HAP-1 (cell line): ENCODE measurements around the gene PAX8.
A peak's percentile ranks its signal among the peaks of the same experiment; 100 is the strongest.
"Not testable (repeated sequence)": the region's sequence is repeated elsewhere in the genome, so short reads cannot be mapped to it uniquely, and the experiment has no call there.

Experiments
- DNase-seq, 2 experiments: peaks; one replicate each; pipeline ENCODE4 v3.0.0-alpha.2; 2016 to 2020; ENCODE audit warnings: low spot score in 2 of 2
- H3K27me3 ChIP-seq: fragments of 250-450 bp; sonication (Bioruptor Pico); 2 replicates; pipeline ENCODE4 v1.5.1; 2020; ENCODE audit warnings: low read depth, mild to moderate bottlenecking, moderate library complexity
- H3K36me3 ChIP-seq: fragments of 250-450 bp; sonication (Bioruptor Pico); replicated peaks from 2 replicates; pipeline ENCODE4 v1.5.1; 2020; ENCODE audit warnings: mild to moderate bottlenecking
- H3K4me1 ChIP-seq: fragments of 250-450 bp; sonication (Bioruptor Pico); 2 replicates; pipeline ENCODE4 v1.5.1; 2020; ENCODE audit warnings: mild to moderate bottlenecking
- H3K4me3 ChIP-seq: fragments of 250-450 bp; sonication (Bioruptor Pico); 2 replicates; pipeline ENCODE4 v1.5.1; 2020; ENCODE audit warnings: mild to moderate bottlenecking, moderate library complexity
- H3K9me3 ChIP-seq: fragments of 250-450 bp; sonication (Bioruptor Pico); 2 replicates; pipeline ENCODE4 v1.5.1; 2020; ENCODE audit warnings: mild to moderate bottlenecking, moderate library complexity
- in situ Hi-C: fragments of 300-500 bp; cut with MboI; formaldehyde crosslinking; loops from 3 replicates; pipeline ENCODE4 v1.14.3; 2020; ENCODE audit warnings: low sequenced_read_pairs, inconsistent platforms, mixed read lengths

PAX8 gene

DNA sequence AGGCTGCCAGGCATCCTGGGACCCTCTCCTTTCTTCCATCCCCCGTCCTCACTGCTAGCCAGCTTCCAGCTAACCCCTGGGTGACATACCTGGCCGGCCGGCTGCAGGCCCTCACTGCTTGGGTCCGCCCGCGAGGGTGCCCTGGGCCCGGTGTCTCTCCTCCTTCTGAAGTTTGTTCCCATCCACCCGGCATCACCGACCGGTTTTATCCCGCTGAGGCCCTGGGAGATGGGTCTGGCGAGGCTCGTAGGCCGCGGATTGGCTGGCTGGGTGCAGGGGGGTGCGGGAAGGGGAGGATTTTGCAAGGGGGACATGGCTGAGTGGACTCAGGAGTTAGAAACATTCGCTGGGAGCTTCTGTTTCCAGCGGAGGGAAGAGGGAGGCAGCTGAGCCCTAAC is at the start of gene PAX8:
Gene PAX8 (minus strand): TSS at position 180 of the 398 bp plus-strand sequence. CDS start 527 bp downstream, outside the sequence.
- peaks cover 40% of the 10 kb centered on the region for H3K27me3 ChIP-seq
- H3K4me3 ChIP-seq: no peak within 1 kb of the TSS

DNA sequence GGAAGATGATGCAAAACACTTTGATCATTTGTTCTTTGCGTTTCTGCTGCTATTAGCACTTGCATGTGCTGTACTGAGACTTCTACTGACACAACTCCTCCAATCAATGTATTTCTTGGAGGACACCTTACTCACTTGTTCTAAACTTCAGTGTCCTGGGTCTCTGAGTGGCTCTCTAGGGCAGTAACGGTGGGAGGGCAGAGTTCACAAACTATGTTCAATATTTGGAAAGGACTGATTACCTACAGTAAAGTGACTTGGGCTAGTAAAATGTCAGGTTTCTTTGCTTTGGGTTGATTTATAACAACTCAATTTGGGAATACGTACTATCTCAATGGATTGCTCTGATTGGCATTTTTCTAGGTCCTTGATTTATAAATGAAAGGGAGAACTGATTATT is 49.3 kb upstream of the PAX8 start:
- Histone ChIP-seq H3K9me3 (no peaks in the 10 kb centered on the region), H3K36me3 (no peaks in the 10 kb centered on the region), H3K4me3 (no peak overlapping the region), H3K27me3 (no peaks in the 10 kb centered on the region), H3K4me1 (peaks cover 3% of the 10 kb centered on the region; the same call in 1 of the 2 replicates)
- no peak for DNase-seq
- in situ Hi-C loops: no loop called here

More for the DNA sequence above, at the start of gene PAX8:
- DNase-seq: no peak
- Histone ChIP-seq H3K9me3 (no peaks in the 10 kb centered on the region), H3K36me3 (no peaks in the 10 kb centered on the region), H3K4me1 (peaks cover 13% of the 10 kb centered on the region)
- in situ Hi-C loops: no loop called here

DNA sequence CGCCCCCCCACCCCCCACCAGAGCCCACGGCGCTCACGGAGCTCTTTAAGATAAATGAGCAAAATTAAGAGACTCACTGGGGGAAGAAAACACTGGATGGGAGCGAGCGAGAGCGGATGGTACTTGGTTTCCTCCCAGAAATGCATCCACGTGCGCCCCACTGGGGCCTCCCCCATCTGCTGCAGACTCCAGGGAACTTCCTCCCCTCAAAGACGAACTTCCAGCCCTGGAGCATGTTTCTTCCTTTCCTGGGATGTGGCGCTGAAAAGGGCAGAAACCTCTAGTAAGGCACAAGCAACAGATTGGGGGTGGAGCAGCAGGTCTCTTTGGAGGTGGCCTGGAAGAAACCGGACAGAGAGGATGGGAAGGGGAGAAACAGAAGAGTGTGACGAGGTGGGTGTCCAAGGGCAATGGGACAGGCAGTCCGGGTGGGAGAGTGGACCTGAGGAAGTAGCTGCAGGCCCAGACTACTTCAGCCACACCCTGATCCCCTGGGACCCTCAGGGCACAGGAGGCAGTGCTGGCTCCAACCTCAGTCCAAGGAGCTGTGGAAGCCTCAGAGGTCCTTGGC is 46.5 kb upstream of the PAX8 start:
- H3K36me3 ChIP-seq, H3K27me3 ChIP-seq, H3K4me1 ChIP-seq, in situ Hi-C loops, H3K9me3 ChIP-seq: not testable (repeated sequence)
- peak in 1 of 2 experiments; percentile 32 for DNase-seq
- peak overlapping the region; percentile 17 for H3K4me3 ChIP-seq

- peak; percentile 72 to 88 for DNase-seq
- peak overlapping the region; percentile 17 for H3K4me3 ChIP-seq
- no peaks in the 10 kb centered on the region for H3K27me3 ChIP-seq
- in situ Hi-C loops: no loop called here
- no peaks in the 10 kb centered on the region for H3K9me3 ChIP-seq
- H3K36me3 ChIP-seq: no peaks in the 10 kb centered on the region
- peaks cover 3% of the 10 kb centered on the region; the same call in 1 of the 2 replicates for H3K4me1 ChIP-seq
Observed at GRCh38 chr2:113324684-113325160, 46.0 kb upstream of the PAX8 start.

DNA sequence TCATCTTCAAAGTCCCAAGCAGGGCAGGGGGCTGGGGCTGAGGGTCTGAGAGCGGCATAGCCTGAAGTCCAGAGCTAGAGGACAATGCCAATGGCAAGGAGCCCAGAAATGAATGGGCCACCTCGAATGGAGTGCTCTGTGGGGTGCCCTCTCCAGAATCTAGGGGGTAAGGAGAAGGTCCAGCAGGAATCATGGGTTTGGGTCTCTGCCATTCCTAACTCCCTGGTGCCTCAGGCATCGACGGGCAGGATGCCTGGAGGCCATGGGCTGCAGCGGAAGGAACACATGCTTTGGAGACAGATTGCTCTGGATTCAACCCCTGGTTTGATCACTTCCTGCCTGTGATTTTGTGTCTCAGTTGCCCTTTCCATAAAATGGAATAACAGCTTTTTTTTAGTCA is 44.4 kb upstream of the PAX8 start:
- H3K4me3 ChIP-seq, H3K4me1 ChIP-seq, H3K36me3 ChIP-seq, DNase-seq, in situ Hi-C loops, H3K9me3 ChIP-seq, H3K27me3 ChIP-seq: not testable (repeated sequence)

DNA sequence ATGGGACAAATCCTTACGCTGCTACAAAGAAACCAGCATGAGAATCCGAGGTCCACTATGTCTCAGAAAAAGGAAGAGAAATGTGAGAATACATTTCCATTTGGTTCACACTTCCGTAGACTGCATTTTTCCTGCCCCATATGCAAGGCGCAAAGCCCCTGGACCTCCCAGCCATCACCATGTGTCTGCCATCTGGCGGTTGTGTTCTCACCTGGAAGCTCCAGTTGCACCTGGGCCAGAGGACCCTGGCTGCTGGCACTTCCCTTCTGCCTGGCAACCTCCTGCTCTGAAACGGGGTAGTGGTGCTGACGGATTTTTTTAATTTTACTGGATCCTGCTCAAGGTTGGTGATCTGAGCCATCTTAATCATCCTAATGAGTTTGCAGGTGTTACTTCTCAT is 41.4 kb upstream of the PAX8 start:
- H3K36me3 ChIP-seq, H3K4me1 ChIP-seq, H3K9me3 ChIP-seq, H3K4me3 ChIP-seq, H3K27me3 ChIP-seq, in situ Hi-C loops, DNase-seq: not testable (repeated sequence)

GRCh38 chr2:113318941-113319340 is 40.2 kb upstream of the PAX8 start:
- H3K27me3 ChIP-seq, H3K4me3 ChIP-seq, H3K9me3 ChIP-seq, H3K4me1 ChIP-seq, in situ Hi-C loops, H3K36me3 ChIP-seq, DNase-seq: not testable (repeated sequence)

DNA sequence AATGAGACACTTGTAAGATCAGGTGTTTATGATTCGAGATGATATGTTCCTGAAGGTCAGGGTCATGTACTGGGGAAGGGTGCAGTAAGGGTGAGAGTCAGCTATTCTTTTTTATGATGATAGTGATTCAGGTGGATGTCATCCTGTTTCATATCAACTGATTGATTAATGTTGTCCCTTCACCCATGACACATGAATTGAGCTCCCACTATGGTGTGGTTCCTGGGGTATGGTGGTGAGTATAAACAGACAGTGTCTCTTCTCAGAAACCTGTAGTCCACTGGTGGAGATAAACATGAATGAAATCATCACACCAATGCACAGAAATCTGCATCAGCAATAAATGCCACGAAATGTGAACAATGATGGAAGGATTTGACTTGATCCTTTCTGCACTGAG is 37.4 kb upstream of the PAX8 start:
- DNase-seq: no peak
- H3K4me3 ChIP-seq: no peak overlapping the region
- H3K36me3 ChIP-seq: no peaks in the 10 kb centered on the region
- H3K27me3 ChIP-seq: peaks cover 3% of the 10 kb centered on the region; the same call in 1 of the 2 replicates
- no peaks in the 10 kb centered on the region for H3K4me1 ChIP-seq
- H3K9me3 ChIP-seq: no peaks in the 10 kb centered on the region
- in situ Hi-C loops: no loop called here

GRCh38 chr2:113314663-113315062 is 35.9 kb upstream of the PAX8 start:
- H3K27me3 ChIP-seq, H3K4me1 ChIP-seq, in situ Hi-C loops, DNase-seq, H3K9me3 ChIP-seq, H3K4me3 ChIP-seq, H3K36me3 ChIP-seq: not testable (repeated sequence)

DNA sequence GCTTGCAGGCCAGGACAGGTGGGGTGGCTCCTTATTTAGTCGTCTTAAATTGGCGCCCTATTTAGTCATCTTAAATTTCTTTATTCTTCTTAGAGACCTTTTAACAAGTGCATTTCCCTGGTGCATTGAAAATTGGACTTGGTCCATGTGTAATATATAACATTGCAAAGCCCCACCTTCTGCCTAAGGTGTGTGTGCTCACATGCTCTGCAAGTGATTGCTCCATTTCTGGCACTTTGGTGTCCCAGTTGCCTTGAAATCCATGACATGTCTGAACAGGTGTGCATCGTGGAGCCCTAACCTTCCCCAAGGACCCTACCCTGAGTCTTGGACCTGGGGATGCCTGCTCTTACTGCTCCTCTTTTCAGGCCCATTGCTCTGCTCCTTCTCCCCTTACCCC is 35.5 kb upstream of the PAX8 start:
- H3K4me3 ChIP-seq, H3K27me3 ChIP-seq, H3K4me1 ChIP-seq, in situ Hi-C loops, DNase-seq, H3K36me3 ChIP-seq, H3K9me3 ChIP-seq: not testable (repeated sequence)

DNA sequence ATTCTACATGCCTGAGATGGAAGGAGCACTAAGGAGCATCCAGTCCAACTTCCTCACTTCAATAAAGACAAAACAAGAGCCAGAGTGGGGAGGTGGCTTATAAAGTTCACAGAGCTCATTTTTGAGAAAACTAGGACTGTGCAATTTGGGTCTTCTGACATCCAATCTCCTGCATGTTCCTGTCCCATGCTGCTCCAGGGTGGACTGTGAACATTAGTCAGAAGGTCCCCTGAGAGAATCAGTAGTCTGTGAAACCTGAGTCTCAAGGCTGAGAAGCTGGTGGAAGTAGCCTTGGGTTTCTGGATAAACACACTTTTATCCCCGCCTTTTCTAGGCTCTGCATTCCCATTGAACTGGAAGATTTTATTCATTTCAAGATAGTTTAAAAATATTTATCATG is 33.1 kb upstream of the PAX8 start:
- H3K9me3 ChIP-seq, H3K36me3 ChIP-seq, H3K4me1 ChIP-seq, H3K27me3 ChIP-seq, DNase-seq, in situ Hi-C loops, H3K4me3 ChIP-seq: not testable (repeated sequence)

- H3K36me3 ChIP-seq, H3K27me3 ChIP-seq, H3K4me3 ChIP-seq, H3K4me1 ChIP-seq, DNase-seq, in situ Hi-C loops, H3K9me3 ChIP-seq: not testable (repeated sequence)
Observed at GRCh38 chr2:113311191-113311590, 32.5 kb upstream of the PAX8 start.

DNA sequence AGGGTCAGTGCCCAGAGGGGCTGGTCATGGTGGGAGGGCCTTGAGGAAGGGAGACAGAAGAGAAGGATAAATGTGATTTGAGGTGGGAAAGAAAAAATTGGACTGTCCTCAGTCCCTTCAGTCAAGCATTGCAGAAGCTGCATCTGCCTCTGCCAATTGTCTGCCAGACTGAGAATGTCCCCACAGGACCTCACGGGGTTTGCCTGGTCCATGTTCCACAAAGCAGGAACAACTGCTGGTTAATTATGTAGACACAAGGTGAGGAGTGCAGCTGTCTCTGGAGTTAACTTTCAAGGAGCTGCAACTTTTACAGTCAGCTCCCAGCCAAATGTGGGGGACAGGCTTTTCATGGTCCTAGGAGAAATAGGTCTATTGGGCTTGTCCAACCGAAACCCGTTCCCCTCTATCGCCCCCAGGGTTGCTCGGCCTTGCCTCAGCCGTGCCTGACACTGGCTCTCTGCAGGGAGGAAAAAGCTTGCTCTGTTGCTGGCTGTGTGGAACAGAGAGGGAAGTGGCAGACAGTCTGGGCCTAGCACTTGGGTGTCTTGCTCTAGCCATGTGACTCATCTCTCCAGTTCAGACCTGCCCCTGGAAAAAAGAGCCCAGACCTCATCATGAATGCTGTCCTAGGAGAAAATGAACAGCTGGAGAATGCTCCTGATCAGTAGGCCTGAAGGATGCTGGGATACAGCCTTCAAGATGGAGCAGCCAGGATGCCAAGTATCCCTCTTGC is 31.1 kb upstream of the PAX8 start:
- H3K4me1 ChIP-seq: no peaks in the 10 kb centered on the region
- in situ Hi-C loops: no loop called here
- no peaks in the 10 kb centered on the region; the same call in 1 of the 2 replicates for H3K27me3 ChIP-seq
- H3K9me3 ChIP-seq: no peaks in the 10 kb centered on the region
- H3K4me3 ChIP-seq: no peak overlapping the region
- DNase-seq: no peak
- no peaks in the 10 kb centered on the region for H3K36me3 ChIP-seq

DNA sequence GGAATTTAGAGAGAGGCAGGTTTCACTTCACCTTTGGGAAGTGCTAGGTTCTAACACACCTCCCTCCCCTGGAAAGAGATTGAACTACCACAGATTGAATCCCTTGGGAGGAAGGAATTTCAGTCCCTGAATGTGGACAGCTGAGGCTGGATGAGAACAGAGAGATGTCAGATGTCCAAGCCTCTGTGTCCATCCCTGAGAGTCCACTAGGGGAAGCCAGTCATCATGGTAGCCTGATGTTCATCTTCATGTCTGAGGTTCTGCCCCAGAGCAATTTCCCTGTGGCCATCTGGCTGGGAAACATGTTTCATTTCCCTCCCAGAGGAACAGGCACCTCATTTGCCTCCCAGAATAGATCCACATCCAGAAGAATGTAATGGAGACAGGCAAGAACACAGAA is 30.1 kb upstream of the PAX8 start:
- in situ Hi-C loops, H3K4me3 ChIP-seq, H3K9me3 ChIP-seq, DNase-seq, H3K4me1 ChIP-seq, H3K27me3 ChIP-seq, H3K36me3 ChIP-seq: not testable (repeated sequence)
